Lung (tissue), 12 donors: ENCODE measurements around the gene TCEA2. TPM values are rescaled to one million over a fixed set of nuclear protein-coding genes. Genes with fewer than 3 reads are reported as not detected.

Source experiments
- ATAC-seq: fragments of 200-7000 bp; cut with Tn5 transposase; one replicate; pipeline ENCODE4 v1.9.1; 2020; ENCODE audit warnings: moderate number of reproducible peaks; ENCODE audit not compliant: insufficient read depth, low FRiP score
- DNase-seq, 3 donors: peaks; one replicate each; pipeline ENCODE4 v3.0.0-alpha.2; 2013 to 2017
- H3K27ac ChIP-seq, 2 donors: one replicate each; pipeline ENCODE4 v1.5.1; 2013; ENCODE audit warnings: mild to moderate bottlenecking in 2 of 2, moderate library complexity in 2 of 2, control low read depth in 1 of 2, inconsistent platforms in 1 of 2, low read depth in 1 of 2, low read length in 1 of 2
- H3K27me3 ChIP-seq, 3 donors: one replicate each; pipeline ENCODE4 v1.5.1; 2013; ENCODE audit warnings: low read length in 2 of 3; ENCODE audit not compliant: control insufficient read depth in 3 of 3, insufficient read depth in 3 of 3
- H3K36me3 ChIP-seq, 4 donors: one replicate each; pipeline ENCODE4 v1.5.1; 2013; ENCODE audit warnings: low read length in 4 of 4, mild to moderate bottlenecking in 1 of 4, moderate library complexity in 1 of 4; ENCODE audit not compliant: control insufficient read depth in 4 of 4, insufficient read depth in 4 of 4
- H3K4me1 ChIP-seq, 5 donors: one replicate each; pipeline ENCODE4 v1.5.1; 2013; ENCODE audit warnings: low read length in 5 of 5, mild to moderate bottlenecking in 2 of 5, moderate library complexity in 1 of 5; ENCODE audit not compliant: control insufficient read depth in 5 of 5, insufficient read depth in 5 of 5
- H3K4me3 ChIP-seq: one replicate; pipeline ENCODE4 v1.5.1; 2013; ENCODE audit warnings: mild to moderate bottlenecking, control low read depth, moderate library complexity
- H3K9ac ChIP-seq, 2 donors: one replicate each; pipeline ENCODE4 v1.5.1; 2013; ENCODE audit warnings: low read length in 2 of 2, control low read depth in 1 of 2; ENCODE audit not compliant: insufficient read depth in 1 of 2
- H3K9me3 ChIP-seq, 4 donors: one replicate each; pipeline ENCODE4 v1.5.1; 2013; ENCODE audit warnings: low read length in 3 of 4, mild to moderate bottlenecking in 1 of 4, moderate library complexity in 1 of 4; ENCODE audit not compliant: control insufficient read depth in 4 of 4, insufficient read depth in 3 of 4
- CTCF ChIP-seq: IDR thresholded peaks from 2 replicates; pipeline ENCODE4 v1.5.1; 2012; ENCODE audit warnings: mild to moderate bottlenecking; ENCODE audit errors: control extremely low read depth, extremely low read depth
- WGBS, 2 donors: extraction: QIAGEN DNeasy Blood & Tissue Kit; methylation state at CpG; one replicate each; pipeline ENCODE4 v1.1.7; 2013; 5-methylcytosine and 5-hydroxymethylcytosine counted together
- polyA plus RNA-seq, 2 donors: library from polyadenylated mRNA; stranded (reverse); fragments of 200-250 nt; gene quantifications; one replicate each; pipeline ENCODE4 v1.2.1, GENCODE V29; 2013
- total RNA-seq, 2 donors: library from RNA; depleted of rRNA in 1 of 2; stranded (reverse); fragments of >200 nt in 1 of 2; gene quantifications; one replicate each; pipeline ENCODE4 v1.2.1, GENCODE V29; 2014 to 2021
- donor health status: control.
- donor health status: control.
- donor health status: Bipolar disorder and iron deficiency.
- donor health status: healthy.
- donor health status: DM: yes; HTN: yes; CAD: no.

The TCEA2 gene
- total and polyA plus RNA-seq, 4 donors, result 18.3 to 32.9 (median 30.7) TPM

DNA sequence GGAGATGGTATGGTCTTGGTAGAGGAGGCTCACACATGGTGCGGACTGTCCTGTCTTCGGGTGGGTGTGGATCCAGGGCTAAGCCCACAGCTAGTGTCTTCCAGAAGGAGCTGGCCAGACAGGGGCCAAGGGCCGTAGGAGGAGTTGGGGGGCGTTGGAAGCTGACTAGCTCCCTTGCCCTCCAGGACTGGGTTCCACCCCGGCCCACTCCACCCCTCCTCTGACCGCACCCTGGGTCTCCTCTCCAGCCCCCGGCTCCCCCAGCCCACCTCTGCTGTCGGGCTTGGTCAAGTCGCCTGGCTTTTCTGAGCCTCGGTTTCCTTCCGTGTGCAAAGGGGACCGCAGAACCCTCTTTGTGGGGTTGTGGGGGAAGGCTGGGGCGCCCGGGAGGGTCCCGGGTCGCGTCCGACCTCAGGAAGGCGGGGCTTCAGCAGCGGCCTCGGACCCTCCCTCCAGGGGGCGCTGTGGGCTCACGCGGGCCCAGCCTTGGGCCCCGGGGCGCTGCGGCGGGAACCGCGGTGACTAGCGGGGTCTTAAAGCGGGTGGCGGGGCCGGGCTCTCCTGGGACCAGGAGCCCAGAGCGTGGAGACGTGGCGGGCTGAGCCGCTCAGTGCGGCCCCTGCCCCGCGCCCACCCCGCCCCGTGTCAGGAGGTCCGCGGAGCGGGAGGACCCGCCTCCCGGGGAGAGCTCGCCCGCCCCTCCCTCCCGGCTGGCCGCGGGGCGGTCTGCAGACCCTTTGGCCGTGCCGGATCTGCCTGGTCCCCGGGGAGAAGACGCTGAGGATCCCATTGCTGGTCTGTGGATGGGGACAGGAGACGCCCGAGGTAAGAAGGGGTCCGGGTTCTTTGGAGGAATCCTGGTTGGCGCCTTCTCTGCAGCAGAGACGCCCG lies 39.0 kb downstream of the TCEA2 start:
- no peak overlapping the region for H3K9ac ChIP-seq
- peaks cover 5 to 17% (median 6%) of the 10 kb centered on the region in 3 donors for H3K27me3 ChIP-seq
- H3K9me3 ChIP-seq, result no peaks in the 10 kb centered on the region
- ATAC-seq, result peak; percentile 62
- no peak for DNase-seq
- no peaks in the 10 kb centered on the region for H3K36me3 ChIP-seq
- H3K27ac ChIP-seq, result no peak overlapping the region
- H3K4me1 ChIP-seq, result no peaks in the 10 kb centered on the region
- WGBS, 2 donors, result 6 to 8% methylated on average over 42 to 64 of the region's 64 CpGs
- no peak overlapping the region for H3K4me3 ChIP-seq
- no peak for TF ChIP-seq CTCF

- Histone ChIP-seq H3K4me3 (no peak overlapping the region), H3K27me3 (peaks cover 5 to 17% (median 6%) of the 10 kb centered on the region in 3 donors), H3K9ac (no peak overlapping the region), H3K4me1 (no peaks in the 10 kb centered on the region), H3K36me3 (no peaks in the 10 kb centered on the region), H3K27ac (no peak overlapping the region), H3K9me3 (no peaks in the 10 kb centered on the region)
- 19 to 24% methylated on average over 24 to 30 of the region's 30 CpGs for WGBS, 2 donors
- no peak for TF ChIP-seq CTCF
- ATAC-seq (no peak), DNase-seq (peak in 2 of 3 donors; percentile 22 to 47)
These were observed 39.8 kb downstream of the TCEA2 start for GRCh38 chr20:64102647-64103354.

DNA sequence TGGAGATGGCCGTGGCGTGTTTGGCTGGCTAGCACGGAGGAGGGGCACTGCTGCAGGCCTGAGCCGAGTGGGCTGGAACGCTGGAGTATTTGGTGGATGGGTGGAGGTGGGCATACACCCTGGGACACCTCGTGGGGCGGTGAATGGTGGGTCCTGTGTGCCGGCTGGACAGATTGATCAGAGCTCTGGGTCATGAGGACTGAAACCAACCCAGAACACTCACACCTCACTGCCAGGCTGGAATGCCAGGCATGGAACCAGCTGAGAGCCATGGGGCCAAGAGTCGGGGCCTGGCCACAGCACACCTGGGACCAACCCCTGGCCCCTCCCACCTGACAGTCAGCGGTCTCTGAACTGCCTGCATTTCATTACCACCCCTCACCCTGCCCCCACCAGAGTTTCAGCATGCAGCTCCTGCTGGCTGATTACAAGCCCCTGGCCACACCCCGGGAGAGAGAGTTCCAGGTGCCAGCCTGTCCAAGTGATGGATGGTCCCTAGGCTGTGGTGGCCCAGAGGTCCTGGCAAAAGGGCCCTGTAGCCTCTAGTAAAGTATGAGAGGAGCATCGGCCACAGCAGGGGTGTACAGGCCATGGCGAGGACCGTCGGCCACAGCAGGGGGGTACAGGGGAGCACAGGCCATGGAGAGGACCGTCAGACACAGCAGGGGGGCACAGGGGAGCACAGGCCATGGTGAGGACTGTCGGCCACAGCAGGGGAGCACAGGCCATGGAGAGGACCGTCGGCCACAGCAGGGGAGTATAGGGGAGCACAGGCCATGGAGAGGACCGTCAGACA lies 41.1 kb downstream of the TCEA2 start:
- Histone ChIP-seq H3K27me3 (peaks cover 5 to 17% (median 6%) of the 10 kb centered on the region in 3 donors), H3K4me1 (no peaks in the 10 kb centered on the region), H3K4me3 (no peak overlapping the region), H3K9me3 (no peaks in the 10 kb centered on the region), H3K27ac (no peak overlapping the region), H3K36me3 (no peaks in the 10 kb centered on the region), H3K9ac (no peak overlapping the region)
- no peak for TF ChIP-seq CTCF
- ATAC-seq, result no peak
- 68 to 82% methylated on average over 20 of the region's 20 CpGs for WGBS, 2 donors
- no peak for DNase-seq
